ENCODE measurements around the gene ZFAND3. TPM values are rescaled to one million over a fixed set of nuclear protein-coding genes. Genes with fewer than 3 reads are reported as not detected.

Gene ZFAND3
- total RNA-seq, 1 donor from 2014 or later: 92.6 TPM

DNA sequence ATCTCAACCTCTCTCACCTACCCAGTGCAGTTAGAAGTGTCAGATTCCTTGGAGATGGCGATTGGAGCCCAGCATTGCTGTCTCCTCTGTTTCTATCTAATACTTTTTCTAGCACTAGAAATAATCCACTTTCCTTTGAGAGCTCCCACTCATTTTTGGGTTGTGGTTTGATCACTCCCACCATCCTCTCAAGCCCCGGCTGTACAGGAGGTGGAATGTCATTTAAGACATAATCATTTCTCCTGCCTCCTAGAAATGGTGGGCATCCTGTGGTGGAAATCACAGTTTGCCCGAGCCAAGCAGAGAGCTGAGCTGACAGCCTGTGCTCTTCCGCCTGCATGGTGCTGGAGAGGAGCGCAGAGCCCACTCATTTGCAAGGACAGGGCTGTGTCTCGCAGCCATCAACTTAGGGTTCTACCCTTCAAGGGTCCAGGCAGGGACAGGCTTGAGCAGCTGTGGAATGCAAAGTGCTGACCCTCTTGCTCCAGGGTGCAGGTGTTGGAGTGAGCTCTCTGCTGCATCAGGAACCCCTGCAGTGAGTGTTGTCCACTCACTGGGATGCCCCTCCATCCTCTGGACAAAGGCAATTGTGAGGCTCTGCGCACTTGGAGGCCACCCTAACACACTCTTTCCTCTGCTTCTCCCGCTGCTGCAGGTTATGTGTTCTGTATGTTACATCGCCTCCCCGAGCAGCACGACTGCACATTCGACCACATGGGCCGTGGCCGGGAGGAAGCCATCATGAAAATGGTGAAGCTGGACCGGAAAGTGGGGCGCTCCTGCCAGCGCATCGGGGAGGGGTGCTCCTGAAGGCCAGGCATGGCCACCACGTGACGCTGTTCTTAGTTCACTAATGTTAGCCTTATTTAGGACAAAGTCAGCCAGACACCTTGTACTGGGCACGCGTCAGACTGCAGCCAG is 332.3 kb downstream of the ZFAND3 start:
- no peak for DNase-seq (ENCODE audit: low spot score)
- intact Hi-C loops (cut with DNase I): no loop called here

- no peak for DNase-seq (ENCODE audit: low spot score)
- intact Hi-C loops (cut with DNase I): no loop called here
Measured at GRCh38 chr6:38152620-38153019, 333.1 kb downstream of the ZFAND3 start.

DNA sequence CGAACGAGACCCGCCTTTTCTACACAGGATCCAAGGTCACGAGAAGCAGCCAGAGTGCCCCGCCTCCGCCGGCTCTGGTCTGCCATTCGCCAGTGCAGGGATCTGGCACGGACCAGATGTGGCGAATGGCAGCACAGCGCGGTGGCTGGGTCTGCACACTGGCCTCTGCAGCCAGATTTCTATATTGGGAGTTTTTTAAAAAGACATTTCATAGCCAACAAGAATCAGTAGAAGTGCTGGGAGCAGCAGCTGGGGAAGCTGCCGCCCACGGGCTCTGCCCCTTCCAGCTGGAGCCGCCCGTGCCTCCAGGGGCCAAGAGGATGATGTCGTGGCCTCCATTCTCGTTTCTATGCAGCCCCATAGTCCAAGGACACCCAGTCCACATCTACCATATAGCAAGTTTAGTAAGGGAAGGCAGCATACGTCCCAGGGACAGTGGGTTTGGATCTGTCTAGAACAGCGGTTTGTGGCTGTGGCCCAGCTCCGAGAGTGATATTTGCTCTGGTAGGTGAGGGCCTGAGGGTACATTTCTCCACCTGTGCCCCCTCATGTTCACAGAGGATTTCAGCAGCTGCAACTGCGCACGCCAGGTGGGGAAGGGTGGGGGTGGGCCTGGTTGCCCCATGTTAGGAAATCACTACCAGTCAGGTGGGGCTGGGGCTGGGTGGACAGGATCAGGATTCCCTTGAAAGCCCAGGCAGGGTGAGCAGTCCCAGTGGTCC is 333.7 kb downstream of the ZFAND3 start:
- no peak for DNase-seq (ENCODE audit: low spot score)

DNA sequence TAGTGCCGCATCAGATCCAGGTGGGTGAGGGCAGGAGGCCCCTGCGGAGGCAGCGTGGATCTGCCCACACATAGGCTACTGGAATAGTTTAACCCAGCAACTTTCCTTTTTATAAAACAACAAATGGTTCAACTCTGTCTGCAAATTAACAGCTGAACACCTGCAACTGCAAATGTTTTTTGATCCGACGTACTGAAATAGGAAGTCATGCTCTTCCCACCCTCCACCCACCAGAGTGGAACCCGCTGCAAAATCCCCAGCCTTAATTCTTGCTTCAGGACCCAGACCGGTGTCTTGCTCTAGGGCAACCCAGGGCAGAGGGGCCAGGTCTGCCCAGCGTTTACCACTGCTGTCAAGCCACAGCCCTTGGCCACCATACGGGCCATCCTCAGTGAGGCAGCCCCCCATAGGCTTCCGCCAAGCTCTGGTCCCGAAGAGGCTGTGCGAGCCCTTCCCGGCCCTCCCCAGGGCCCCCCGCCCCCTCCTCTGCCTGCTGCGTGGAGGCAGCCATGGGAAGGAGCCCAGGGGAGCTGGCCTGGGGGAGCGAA is 334.3 kb downstream of the ZFAND3 start:
- intact Hi-C loops (cut with DNase I): no loop called here
- no peak for DNase-seq (ENCODE audit: low spot score)

More for the DNA sequence above, 333.7 kb downstream of the ZFAND3 start:
- intact Hi-C loops (cut with DNase I): no loop called here

DNA sequence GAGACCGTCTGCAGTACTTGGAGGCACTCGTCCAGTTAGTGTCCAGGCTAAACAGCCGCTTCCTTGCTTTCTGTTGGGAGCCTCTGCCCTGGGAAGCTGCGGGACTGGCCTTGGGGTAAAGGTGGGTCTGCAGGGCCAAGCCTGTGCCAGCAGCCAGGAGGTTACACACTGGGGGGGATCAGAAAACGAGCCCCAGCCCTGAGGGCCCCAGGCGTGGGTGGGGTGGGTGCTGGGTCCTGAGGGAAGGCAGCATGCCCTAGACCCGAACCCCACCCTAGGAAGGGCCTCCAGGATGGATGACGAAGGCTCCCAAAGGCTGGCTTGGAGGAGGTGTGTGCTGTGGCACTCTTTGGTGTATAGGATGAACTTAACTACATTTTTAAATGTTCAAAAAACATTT is 335.2 kb downstream of the ZFAND3 start:
- DNase-seq (ENCODE audit: low spot score): no peak
- intact Hi-C loops (cut with DNase I): no loop called here

- intact Hi-C loops (cut with DNase I): no loop called here
- no peak for DNase-seq (ENCODE audit: low spot score)
Measured at GRCh38 chr6:38155144-38155543, 335.6 kb downstream of the ZFAND3 start.

DNA sequence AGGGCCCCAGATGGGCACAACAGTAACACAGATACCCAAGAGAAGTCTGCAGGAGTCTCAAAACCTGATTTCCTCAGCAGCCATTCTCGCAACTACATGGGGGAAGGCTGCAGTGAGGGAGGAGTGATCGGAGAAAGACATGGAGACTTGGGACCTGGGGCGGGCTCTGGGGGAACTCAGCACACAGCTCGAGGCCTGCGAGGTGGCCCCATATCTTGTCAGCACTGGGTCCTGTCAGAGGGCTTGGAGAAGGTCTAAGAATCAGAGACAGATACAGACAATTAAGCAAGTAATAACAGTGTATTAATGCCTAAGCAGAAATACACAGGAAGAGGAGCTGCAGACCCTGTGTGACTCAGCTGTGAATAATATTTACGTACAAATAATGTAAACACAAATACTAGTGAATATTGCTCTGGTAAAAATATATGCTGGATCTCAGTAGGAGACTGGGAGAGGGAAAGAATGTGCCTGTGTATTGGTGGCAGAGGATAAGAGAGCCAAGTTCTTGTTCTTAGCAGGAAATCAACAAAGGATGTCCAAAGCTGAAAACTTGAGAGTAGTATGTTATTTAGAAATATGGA is 336.2 kb downstream of the ZFAND3 start:
- intact Hi-C loops (cut with DNase I): no loop called here
- no peak for DNase-seq (ENCODE audit: low spot score)

DNA sequence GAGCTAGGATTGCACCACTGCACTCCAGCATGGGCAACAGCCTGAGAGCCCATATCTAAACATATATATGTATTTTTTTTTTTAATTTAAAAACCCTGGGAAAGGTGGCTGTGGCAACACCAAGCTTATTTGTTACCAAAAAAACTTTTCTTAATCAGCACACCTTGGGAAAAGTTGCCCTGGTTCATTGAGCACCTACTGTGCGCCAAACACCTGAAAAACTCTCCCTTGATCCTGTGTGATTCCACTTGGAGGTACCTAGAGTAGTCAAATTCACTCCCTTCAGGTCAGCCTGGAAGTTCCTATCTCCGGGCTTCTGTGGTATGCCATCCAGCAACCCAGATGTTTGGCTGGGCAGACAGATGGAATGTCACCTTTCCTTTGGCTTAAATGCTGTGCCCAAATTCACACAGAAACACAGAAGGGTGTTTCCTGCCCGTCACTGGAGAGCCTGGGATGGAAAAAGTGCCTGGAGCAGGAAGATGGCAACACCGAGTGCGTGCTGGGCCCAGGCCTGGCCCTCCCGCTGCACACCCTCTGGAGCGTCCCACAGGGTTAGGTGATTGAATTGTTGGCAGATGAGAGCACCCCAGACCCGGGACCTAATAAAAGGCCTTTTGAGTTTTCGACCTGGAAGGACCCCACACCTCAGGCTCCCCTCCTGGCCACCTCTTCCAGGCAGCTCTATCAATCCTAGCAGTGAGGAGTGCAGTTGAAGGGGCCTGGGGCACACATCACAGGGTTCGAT is 337.5 kb downstream of the ZFAND3 start:
- DNase-seq (ENCODE audit: low spot score): no peak

GRCh38 chr6:38157905-38158304 is 338.4 kb downstream of the ZFAND3 start:
- DNase-seq (ENCODE audit: low spot score): no peak
- intact Hi-C loops (cut with DNase I): no loop called here

More for the DNA sequence above, 337.5 kb downstream of the ZFAND3 start:
- intact Hi-C loops (cut with DNase I): no loop called here

- no peak for DNase-seq (ENCODE audit: low spot score)
Measured at GRCh38 chr6:38158762-38159350, 339.3 kb downstream of the ZFAND3 start.

GRCh38 chr6:38159596-38159995 is 340.1 kb downstream of the ZFAND3 start:
- intact Hi-C loops (cut with DNase I): no loop called here
- DNase-seq (ENCODE audit: low spot score): no peak

More at GRCh38 chr6:38158762-38159350, 339.3 kb downstream of the ZFAND3 start:
- intact Hi-C loops (cut with DNase I): no loop called here

DNA sequence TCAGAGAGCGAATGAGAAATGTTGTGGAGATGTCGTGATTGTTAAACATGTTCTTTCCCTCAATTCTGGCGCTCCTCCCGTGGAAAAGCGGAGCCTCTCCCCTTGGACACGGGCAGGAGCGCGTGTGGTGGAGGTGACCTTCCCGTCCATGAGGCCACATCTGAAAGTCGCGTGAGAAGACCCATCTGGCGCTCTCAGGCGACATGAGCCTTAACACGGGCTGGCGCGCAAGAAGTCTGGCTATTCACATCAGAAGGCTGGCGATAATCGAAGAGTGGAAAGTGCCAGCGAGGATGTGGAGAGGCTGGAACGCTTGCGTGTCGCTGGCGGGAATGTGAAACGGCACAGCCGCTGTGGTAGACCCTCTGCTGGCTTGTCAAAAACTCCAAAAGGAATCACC is 341.3 kb downstream of the ZFAND3 start:
- DNase-seq (ENCODE audit: low spot score): no peak
- intact Hi-C loops (cut with DNase I): no loop called here

DNA sequence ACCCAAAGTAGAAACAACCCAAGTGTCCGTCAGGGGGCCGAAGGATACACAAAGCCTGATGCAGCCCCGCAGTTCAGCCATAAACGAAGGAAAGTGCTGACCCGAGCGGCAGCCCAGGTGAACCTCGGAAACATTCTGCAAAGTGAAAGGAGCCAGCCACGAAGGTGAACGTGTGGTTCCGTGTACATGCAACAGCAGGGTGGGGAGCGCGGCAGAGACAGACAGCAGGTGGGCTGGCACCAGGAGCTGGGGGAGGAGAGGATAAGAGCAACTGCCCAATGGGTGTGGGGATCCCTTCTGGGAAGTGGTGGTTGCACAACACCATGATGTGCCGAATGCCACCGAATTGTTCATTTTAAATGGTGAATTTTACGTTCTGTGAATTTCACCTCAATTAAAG is 341.8 kb downstream of the ZFAND3 start:
- intact Hi-C loops (cut with DNase I): no loop called here
- DNase-seq (ENCODE audit: low spot score): no peak

DNA sequence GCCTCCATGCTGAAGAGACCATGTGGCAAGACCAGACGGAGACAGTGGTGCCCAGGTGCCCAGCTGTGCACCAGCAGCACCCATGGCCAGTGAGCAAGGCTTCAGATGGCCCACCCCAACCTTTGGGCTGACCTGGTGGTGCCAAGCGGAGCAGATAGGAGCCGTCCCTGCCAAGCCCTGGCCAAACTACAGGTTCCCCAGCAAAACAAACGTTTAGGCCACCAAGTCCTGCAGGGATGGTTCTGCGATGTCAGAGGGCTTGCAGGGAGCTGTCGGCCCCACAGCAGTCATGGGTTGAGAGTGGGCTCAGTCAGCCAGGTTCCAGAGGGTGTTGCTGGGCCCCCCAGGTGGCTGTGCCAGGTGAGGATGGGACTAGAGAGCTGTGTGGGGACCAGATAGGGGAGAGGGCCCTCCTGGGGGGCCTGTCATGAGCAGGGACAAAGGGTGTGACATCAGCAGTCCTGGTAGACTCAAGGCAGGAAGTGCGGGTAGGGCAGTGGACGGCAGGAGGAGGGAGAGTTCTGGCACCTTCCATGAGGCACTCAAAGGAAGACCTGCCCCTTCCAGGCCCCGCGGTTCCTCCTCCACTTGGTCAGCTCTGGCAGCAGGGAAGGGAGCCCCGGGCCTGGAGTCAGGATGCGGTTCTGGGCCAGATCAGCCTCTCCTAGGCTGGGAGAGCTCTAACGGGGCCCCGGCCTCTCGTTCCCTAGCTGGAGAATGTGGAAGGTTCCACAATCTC is 342.4 kb downstream of the ZFAND3 start:
- DNase-seq (ENCODE audit: low spot score): no peak

GRCh38 chr6:38162493-38163185 is 343.1 kb downstream of the ZFAND3 start:
- DNase-seq (ENCODE audit: low spot score): no peak
- intact Hi-C loops (cut with DNase I): no loop called here

More for the DNA sequence above, 342.4 kb downstream of the ZFAND3 start:
- intact Hi-C loops (cut with DNase I): no loop called here

GRCh38 chr6:38163186-38164130 is 343.9 kb downstream of the ZFAND3 start:
- intact Hi-C loops (cut with DNase I): no loop called here
- no peak for DNase-seq (ENCODE audit: low spot score)

DNA sequence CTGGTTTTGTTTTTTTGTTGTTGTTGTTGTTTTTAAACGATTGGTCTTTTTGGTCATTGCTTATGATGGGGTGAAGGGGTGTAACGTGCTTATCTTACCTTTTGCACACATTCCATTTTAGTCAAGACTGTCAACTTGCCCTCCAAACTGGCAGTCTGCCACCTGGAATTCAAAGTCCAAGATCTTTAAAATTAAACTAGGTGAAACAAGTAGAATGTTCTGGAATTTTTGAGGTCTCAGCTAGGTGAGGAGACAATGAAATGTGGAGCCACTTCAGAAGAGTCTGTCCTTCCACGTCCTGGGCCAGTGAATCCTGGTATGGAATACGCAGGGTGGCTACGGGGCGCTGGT is 344.6 kb downstream of the ZFAND3 start:
- DNase-seq (ENCODE audit: low spot score): no peak
- intact Hi-C loops (cut with DNase I): no loop called here

Data from cardiac septum (tissue), 1 donor.